ENCODE results near the gene NUDT6. TPM values are rescaled to one million over a fixed set of nuclear protein-coding genes. Genes with fewer than 3 reads are reported as not detected.

Gene NUDT6
- total RNA-seq, 1 donor from 2014 or later = 3.9 TPM

- Histone ChIP-seq H3K27me3 (ENCODE audit: control insufficient read depth, insufficient read depth, low read length) (no peaks in the 10 kb centered on the region), H3K4me3 (ENCODE audit: low read depth, low read length) (no peak overlapping the region), H3K36me3 (ENCODE audit: control insufficient read depth, insufficient read depth, low read length) (no peaks in the 10 kb centered on the region)
- TF ChIP-seq CTCF (IDR thresholded peaks at IDR 0.05; ENCODE audit: insufficient read depth, low read length, severe bottlenecking) = no peak
- no peak for DNase-seq (ENCODE audit: low read depth)
- no peak for FAIRE-seq
Measured at GRCh38 chr4:122960611-122961000, 38.2 kb upstream of the NUDT6 start.

- no peaks in the 10 kb centered on the region for H3K27me3 ChIP-seq (ENCODE audit: control insufficient read depth, insufficient read depth, low read length)
- no peak for FAIRE-seq
- no peaks in the 10 kb centered on the region for H3K36me3 ChIP-seq (ENCODE audit: control insufficient read depth, insufficient read depth, low read length)
- TF ChIP-seq CTCF (IDR thresholded peaks at IDR 0.05; ENCODE audit: insufficient read depth, low read length, severe bottlenecking) = no peak
- DNase-seq (ENCODE audit: low read depth) = no peak
- no peak overlapping the region for H3K4me3 ChIP-seq (ENCODE audit: low read depth, low read length)
Measured at GRCh38 chr4:122959981-122960610, 37.7 kb upstream of the NUDT6 start.

- H3K27me3 ChIP-seq (ENCODE audit: control insufficient read depth, insufficient read depth, low read length) = no peaks in the 10 kb centered on the region
- DNase-seq (ENCODE audit: low read depth) (no peak), FAIRE-seq (no peak)
- no peaks in the 10 kb centered on the region for H3K36me3 ChIP-seq (ENCODE audit: control insufficient read depth, insufficient read depth, low read length)
- TF ChIP-seq CTCF (IDR thresholded peaks at IDR 0.05; ENCODE audit: insufficient read depth, low read length, severe bottlenecking) = no peak
- H3K4me3 ChIP-seq (ENCODE audit: low read depth, low read length) = no peak overlapping the region
Measured at GRCh38 chr4:122959441-122959840, 37.0 kb upstream of the NUDT6 start.

- DNase-seq (ENCODE audit: low read depth) (no peak), FAIRE-seq (no peak)
- Histone ChIP-seq H3K36me3 (ENCODE audit: control insufficient read depth, insufficient read depth, low read length) (no peaks in the 10 kb centered on the region), H3K4me3 (ENCODE audit: low read depth, low read length) (no peak overlapping the region), H3K27me3 (ENCODE audit: control insufficient read depth, insufficient read depth, low read length) (no peaks in the 10 kb centered on the region)
- TF ChIP-seq CTCF (IDR thresholded peaks at IDR 0.05; ENCODE audit: insufficient read depth, low read length, severe bottlenecking) = no peak
Measured at GRCh38 chr4:122958505-122958904, 36.1 kb upstream of the NUDT6 start.

- DNase-seq (ENCODE audit: low read depth) (no peak), FAIRE-seq (no peak)
- H3K36me3 ChIP-seq (ENCODE audit: control insufficient read depth, insufficient read depth, low read length) = peaks cover 4% of the 10 kb centered on the region
- H3K4me3 ChIP-seq (ENCODE audit: low read depth, low read length) = no peak overlapping the region
- no peaks in the 10 kb centered on the region for H3K27me3 ChIP-seq (ENCODE audit: control insufficient read depth, insufficient read depth, low read length)
- TF ChIP-seq CTCF (IDR thresholded peaks at IDR 0.05; ENCODE audit: insufficient read depth, low read length, severe bottlenecking) = no peak
Measured at GRCh38 chr4:122953924-122954323, 31.5 kb upstream of the NUDT6 start.

GRCh38 chr4:122952028-122952427 lies 29.6 kb upstream of the NUDT6 start:
- FAIRE-seq = no peak
- H3K36me3 ChIP-seq (ENCODE audit: control insufficient read depth, insufficient read depth, low read length) = peaks cover 7% of the 10 kb centered on the region
- no peak for DNase-seq (ENCODE audit: low read depth)
- H3K4me3 ChIP-seq (ENCODE audit: low read depth, low read length) = no peak overlapping the region
- H3K27me3 ChIP-seq (ENCODE audit: control insufficient read depth, insufficient read depth, low read length) = no peaks in the 10 kb centered on the region
- no peak for TF ChIP-seq CTCF (IDR thresholded peaks at IDR 0.05; ENCODE audit: insufficient read depth, low read length, severe bottlenecking)

Measured in bronchial epithelial cell (primary cell).